HG02571 (cell line): ENCODE measurements around the gene FLII.

Experiments
- ATAC-seq: cut with Tn5 transposase; IDR thresholded peaks from one replicate; pipeline ENCODE4 v1.9.1; 2021; ENCODE audit warnings: mild to moderate bottlenecking, moderate library complexity; ENCODE audit not compliant: unreplicated experiment

Gene FLII

DNA sequence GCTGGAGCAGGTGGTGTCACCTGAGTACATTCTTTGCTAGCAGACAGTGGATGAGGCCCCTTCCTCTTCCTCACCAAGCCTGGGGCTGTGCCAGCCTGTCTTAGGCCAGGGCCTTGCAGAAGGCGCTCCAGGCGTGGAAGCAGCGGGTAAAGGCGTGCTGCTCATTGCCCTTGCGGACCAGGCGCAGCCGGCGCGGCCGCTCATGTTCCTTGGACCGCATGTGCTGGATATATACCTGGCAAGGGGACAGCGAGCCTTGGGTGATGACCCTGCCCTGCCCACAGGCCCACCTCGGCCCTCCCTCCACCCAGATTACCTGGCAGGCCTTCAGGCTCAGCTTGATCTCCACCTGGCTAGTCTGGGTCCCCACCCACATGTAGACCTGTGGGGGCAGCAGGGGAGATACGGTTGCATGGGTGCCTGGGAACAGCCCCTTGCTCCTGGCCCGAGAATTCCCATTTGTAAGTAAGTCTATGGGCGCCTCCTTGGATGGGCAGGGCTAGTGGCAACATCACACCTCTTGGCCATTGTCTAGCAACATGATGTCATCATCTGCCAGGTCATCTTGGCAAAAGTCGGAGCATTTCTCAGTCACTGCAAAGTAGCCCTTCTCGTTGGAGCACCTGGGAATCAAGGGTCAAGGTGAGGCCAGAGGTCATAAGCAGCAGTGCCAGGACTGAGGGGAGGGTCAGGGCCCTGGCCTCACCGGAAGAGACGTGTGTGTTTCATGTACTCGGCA lies 13.3 kb downstream of the FLII start:
- ATAC-seq: no peak

DNA sequence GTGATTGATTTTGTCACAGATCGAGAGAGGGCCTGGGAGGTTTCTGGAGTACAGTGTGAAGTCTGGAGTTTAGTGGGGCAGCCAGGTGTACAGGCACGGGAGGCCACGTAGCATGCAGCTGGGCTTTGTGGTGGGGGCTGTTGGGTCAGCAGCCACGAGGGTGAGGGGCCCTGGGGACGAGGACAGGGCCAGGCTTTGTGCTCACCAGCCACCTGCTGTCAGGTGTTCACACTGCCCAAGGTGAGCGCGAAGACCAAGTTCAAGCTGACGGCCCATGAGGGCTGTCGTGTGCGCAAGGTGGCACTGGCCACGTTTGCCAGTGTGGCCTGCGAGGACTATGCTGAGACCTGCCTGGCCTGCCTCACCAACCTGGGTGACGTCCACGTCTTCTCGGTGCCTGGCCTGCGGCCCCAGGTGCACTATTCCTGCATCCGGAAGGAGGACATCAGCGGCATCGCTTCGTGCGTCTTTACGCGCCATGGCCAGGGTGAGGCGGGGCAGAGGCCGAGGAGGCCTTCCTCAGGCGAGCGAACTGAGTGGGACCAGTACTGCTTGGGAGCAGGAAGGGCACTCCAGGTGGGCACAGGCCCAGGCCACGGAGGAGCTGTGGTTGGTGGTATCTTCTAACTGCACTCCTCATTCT lies 17.2 kb downstream of the FLII start:
- ATAC-seq: no peak

DNA sequence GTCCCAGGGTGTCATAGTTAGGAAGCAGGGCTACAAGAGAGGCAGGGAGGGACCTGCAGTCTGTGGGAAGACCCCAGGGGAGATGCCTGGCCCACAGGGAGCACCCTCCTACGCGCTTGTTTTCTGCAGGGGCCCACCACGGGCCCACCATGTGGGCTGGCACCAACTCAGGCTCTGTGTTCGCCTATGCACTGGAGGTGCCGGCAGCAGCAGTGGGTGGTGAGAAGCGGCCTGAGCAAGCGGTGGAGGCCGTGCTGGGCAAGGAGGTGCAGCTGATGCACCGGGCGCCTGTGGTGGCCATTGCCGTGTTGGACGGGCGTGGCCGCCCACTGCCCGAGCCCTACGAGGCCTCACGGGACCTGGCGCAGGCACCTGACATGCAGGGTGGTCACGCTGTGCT lies 18.1 kb downstream of the FLII start:
- no peak for ATAC-seq

DNA sequence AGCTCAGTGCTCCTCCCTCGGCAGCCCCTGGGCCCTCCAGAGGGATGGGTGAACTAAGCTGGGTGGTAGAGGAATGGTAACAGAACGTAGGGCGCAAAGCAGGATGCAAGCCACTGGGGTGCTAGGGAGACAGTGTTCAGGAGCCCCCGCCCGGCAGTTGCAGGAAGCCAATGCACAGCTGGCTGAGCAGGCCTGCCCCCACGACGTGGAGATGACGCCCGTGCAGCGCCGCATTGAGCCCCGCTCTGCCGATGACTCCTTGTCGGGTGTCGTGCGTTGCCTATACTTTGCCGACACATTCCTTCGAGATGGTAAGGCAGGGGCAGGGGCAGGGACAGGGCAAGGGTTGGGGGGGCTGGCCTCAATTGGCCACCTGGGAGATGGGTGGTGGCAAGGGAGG lies 20.2 kb downstream of the FLII start:
- no peak for ATAC-seq

DNA sequence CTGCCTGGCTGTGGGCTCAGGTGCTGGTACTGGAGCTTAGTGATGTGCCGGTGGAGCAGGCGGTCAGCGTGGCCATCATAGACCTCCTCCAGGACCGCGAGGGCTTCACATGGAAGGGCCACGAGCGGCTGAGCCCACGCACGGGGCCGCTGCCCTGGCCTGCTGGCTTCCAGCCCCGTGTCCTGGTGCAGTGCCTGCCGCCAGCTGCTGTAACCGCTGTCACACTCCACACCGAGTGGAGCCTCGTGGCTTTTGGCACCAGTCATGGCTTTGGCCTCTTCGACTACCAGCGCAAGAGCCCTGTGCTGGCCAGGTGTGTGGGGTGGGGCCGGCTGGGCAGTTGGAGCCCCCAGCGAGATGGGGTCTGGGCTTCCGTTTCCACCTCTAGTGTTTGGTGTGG lies 21.1 kb downstream of the FLII start:
- no peak for ATAC-seq

DNA sequence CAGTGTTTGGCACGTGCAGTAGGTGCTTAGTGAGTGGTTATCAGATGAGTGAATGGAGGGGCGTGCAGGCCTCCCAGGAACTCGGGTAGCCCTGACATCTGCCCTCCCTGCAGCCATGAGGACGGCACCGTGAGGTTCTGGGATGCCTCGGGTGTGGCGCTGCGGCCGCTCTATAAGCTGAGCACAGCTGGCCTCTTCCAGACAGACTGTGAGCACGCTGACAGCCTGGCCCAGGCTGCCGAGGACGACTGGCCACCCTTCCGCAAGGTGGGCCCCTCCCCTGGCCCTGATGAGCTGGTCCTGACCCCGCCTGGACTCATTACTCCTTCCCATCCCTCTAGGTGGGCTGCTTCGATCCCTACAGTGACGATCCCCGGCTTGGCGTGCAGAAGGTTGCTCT lies 22.0 kb downstream of the FLII start:
- no peak for ATAC-seq

DNA sequence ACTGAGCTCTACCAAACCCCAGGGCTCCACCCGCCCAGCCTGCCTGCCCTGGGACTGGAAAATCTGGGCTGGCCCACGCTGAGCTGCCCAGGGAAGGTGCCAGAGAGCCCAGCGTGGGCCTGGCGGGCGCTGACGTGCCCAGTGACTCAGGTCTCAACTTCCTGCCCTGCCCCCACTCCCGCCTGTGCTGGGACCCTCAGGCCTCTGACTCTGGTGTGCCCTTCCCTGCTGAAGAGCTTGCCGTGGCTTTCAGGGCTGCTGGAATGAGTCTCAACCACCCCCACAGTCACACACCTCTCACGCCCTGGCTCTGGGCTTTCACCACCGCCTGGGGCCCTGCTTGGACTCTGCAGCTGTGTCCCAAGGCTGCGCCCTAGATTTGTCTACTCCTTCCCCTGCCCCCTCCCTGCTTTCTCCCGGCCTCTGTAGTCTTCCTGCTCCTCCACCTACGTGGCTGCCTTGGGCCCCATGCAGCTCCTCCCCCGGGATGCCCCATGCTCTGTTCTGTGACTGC lies 22.7 kb downstream of the FLII start:
- no peak for ATAC-seq

DNA sequence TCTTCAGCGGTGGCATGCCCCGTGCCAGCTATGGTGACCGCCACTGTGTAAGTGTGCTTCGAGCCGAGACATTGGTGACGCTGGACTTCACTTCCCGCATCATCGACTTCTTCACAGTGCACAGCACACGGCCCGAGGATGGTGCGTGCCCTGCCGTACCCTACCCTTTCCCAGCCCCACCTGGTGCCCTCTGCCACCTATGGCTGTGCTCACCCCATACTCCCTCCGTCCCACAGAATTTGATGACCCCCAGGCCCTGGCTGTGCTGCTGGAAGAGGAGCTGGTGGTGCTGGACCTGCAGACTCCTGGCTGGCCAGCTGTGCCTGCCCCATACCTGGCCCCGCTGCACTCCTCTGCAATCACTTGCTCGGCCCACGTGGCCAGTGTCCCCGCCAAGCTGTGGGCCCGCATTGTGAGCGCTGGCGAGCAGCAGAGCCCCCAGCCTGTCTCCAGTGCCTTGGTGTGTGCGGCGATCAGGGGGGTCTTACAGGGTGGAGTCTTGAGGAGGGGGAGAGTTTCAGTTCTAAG lies 23.6 kb downstream of the FLII start:
- ATAC-seq: no peak

DNA sequence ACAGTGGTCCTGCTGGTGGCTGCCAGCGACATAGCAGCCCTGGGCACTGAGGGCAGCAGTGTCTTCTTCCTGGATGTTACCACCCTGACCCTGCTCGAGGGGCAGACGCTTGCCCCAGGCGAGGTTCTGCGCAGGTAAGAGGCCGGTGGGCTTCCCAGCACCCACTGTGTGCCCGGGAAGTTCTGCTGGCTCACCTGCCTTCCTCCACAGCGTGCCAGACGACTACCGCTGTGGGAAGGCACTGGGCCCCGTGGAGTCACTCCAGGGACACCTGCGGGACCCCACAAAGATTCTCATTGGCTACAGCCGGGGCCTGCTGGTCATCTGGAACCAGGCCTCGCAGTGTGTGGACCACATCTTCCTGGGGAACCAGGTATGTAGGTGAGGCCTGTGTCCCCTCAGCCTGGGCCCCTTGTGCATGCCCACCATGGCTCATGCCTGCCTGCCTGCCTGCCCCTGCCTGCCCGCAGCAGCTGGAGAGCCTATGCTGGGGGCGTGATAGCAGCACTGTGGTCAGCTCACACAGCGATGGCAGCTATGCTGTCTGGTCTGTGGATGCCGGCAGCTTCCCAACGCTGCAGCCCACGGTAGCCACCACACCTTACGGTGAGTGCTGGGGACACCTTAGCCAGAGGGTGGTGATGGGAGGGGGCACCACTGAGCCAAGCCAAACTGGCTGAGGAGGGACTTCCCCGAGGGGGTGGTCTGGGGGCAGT lies 24.6 kb downstream of the FLII start:
- ATAC-seq: no peak

DNA sequence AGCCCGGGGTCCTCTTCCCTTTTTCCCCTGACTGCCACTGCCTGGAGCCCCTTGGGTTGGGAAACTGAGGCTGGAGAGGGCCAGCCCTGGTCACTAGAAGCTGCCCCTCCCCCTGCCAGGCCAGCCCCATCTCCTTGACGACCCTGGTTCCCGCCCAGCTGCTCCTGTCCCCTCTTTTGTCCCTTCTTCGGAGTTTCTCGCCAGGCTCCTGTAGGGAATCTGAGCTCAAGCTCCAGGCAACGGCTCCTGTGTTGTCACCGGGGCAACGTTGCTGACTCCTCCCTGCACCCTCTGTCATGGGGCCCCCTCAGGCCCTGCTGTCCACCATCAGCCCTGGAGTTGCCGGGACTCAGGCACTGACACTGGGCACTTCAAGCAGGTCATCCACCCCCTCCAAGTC lies 27.4 kb downstream of the FLII start:
- ATAC-seq: no peak

DNA sequence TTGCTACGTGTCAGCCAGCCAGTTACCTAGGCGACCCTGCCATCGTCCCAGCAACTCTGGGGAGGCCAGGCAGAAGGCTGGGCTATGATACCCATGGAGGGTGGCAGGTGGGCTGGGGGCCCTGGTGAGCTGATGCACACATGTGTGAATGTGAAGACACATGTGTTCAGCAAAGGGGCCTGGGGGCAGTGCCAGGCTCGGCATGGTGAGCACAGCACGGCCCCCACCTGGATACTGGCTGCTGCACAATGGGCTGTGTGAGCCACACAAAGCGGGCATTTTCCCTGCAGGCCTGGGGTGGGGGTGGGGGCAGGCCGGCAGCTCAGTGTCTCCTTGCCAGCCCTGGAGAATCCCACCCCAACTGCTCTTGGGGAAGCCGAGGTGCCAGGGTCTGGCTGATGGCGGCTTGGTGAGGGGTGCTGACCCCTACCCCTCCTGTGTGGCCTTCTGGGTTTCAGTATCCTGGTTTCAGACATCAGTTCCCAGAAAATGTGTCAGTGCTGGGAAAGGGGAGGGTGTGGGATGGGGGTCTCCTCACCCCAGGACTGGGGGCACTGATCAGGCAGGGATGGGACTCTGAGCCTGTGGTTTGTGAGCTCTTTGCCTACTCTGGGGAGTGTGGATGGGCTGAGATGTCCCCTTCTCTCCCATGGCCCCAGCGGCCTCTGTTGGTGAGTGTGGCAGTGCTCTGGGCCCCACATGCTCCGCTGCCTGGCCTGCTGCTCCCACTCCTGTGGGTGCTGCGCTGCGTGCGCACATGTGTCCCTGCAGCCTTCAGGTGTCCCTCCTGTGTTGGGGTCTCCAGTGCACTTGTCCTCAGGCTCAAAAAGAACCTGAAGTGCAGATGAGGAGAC lies 28.0 kb downstream of the FLII start:
- ATAC-seq: no peak

DNA sequence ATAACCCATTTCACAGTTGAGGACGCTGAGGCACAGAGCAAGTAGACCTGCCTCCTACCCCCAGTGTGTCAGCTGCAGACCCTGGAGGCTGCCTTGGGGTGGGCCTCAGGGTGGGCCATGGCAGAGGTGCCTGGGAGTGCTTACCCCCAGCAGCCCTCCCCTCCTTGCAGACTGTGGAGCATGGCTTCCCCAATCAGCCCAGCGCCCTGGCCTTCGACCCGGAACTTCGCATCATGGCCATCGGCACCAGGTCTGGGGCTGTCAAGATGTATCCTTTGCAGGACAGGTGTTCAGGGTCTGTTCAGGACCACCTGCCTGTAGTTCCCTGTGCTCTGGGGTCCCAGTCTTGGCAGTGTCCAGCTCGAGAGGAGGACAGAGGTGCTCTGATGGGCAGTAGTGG lies 28.8 kb downstream of the FLII start:
- no peak for ATAC-seq

DNA sequence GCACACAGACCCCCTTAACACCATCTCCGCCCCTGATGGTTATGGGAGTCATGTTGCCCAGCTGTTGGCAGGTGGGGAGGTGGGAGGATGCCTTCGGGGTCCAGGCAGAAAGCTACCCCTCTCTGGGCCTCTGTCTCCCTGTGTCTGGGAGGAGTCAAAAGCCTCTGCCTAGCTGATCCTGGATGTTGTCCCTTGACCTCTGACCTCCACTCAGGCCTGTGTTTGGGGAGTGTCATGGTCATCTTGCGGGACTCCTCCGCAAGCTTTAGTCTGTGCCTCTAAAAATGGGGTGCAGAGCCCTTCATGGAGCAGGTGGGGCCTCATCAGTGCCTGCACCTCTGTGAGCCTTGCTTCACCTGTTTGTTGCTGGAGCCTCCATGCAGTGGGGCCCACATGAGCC lies 29.3 kb downstream of the FLII start:
- no peak for ATAC-seq

DNA sequence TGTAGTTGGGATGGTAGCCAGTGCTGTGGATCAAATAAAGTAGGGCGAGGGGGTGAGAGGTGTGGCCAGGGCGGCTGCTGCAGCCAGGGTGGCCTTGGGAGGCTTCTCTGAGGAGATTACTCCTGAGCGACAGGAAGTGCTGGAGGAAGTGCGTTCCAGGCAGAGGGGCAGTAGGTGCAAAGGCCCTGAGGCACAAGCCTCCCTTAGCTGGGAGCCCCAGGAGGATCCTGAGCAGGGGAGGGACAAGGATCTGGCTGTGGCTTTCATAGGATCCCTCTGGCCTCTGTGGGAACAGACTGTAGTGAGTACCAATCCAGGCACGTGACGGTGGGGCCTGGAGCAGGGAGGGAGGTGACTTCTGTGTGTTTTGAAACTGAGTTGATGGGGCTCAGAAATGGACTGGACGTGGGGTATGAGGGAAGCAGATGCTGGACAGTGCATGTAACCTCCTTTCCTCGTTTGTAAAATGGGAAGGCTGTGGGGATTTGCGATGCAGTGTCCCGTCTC lies 30.3 kb downstream of the FLII start:
- no peak for ATAC-seq

DNA sequence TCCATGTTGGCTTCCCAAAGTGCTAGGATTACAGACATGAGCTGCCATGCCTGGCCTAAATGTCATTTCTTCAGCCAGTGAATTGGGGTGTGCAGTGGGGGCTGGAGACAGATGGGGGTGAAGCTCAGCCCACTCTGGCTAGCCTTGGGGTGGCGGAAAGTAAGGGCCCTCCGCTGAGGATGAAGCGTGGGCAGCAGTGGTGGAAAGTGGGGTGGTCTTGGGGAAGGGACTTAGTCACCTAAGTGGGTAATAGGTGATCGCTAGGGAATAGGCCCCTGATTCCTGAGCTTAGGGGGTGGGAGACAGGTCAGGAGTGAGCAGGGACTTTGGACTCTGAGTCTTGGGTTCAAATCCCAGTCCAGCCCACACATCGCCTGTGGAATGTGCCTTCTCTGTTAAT lies 30.9 kb downstream of the FLII start:
- no peak for ATAC-seq

DNA sequence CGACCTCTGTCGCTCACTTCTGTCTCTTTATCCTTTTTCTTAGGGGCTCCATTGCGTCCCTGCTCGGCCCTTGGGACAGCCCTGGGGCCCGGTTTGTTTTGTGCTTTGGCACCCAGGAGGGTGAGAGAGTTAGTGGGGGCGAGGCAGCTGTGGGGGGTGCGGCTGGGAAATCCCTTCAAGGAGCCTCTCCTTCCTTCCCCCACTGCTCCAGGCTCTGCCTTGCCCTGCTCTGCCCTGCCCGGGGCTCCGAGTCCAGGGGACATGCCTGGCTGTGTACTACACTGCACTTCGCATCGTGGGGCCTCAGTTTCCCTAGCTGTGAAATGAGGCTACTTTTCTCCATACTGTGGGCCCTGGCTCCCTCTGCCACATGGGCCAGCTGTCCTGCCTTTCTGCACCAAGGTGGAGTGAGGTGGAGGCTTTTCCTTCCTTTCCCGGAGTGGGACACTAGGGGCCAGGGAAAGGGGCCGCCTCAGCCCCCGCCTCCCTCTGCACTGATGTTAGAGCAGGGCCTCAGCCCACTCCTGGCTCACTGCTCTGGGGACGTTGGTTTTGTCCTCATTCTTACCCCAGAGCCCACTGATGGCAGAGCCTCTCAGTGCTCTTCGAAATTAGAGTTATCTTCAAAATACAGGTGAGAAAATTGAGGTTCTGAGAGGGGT lies 32.1 kb downstream of the FLII start:
- ATAC-seq: no peak

DNA sequence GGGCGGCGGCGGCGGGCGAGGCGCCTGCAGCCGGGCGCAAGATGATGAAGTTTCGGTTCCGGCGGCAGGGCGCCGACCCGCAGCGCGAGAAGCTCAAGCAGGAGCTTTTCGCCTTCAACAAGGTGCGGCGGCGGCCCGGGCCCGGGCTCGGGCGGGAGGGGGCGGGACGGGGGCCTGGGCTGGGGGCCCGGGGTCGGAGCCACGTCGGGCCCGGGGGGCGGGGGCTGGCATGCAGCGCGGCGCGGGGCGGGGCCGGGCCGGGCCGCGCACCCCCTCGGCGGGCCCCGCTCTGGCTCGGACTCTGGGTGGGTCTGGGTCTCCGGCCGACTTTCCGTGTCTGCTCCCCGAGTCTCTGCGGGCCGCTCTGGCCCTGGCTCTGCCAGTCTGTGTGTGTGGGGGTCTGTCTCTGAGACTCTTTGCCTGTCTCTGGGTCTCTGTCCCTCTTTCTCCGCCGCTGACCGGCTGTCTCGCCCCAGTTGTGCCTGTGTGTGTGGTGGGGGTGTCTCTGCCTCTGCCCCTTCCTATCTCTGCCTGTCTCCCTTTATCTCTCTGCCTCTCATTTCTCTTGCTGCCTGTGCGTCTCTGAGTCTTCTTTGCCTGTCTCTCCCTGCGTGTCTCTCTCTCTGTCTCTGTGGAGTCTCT lies 32.8 kb downstream of the FLII start:
- ATAC-seq: no peak

DNA sequence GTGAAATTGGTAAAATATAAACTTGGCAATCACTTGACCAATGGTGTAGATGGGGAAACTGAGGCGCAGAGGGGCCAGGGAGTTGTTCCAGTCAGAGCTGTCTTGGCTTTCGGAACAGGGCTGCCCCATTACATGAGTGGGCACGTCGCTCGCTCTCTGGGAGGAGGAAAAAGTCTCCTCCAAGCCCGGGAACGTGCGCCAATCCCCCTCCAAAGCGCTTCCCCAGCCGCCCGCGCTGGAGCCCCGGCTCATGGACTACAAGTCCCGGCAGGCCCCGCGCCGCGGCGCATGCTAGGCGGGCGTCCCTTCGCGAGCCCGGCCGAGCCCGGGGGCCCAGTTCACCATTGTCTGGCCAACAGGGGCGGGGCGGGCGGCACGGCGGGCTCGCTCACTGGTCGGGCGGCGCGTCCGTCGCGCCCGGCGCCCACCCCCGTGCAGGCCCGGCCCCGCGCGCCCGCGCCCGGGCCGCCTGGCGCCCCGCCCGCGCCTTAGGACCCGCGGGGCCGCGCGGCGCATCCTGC lies 33.4 kb downstream of the FLII start, which contains the start of gene LLGL1:
LLGL1 (plus strand) TSS at position 515 of the 521 bp plus-strand sequence. CDS start 48 bp downstream, outside the sequence.
- peak; percentile 72 for ATAC-seq
